Erythroblast (primary cell): Measurements from ENCODE around the gene ZFP36L1.

ENCODE experiments used
- GATA1 ChIP-seq: IDR thresholded peaks from 2 replicates; pipeline ENCODE4 v1.6.1; 2011; ENCODE audit warnings: low read depth, mild to moderate bottlenecking, control low read depth, low read length, moderate library complexity
- POLR2A ChIP-seq: IDR thresholded peaks from 2 replicates; pipeline ENCODE4 v1.6.1; 2011; ENCODE audit warnings: mild to moderate bottlenecking, low read length

GRCh38 chr14:68836082-68836481, 43.2 kb upstream of the ZFP36L1 start:
- no peak for TF ChIP-seq POLR2A
- TF ChIP-seq GATA1 = no peak
